K562 (cell line): ENCODE results near the gene RHOC. TPM values are rescaled to one million over a fixed set of nuclear protein-coding genes. Genes with fewer than 3 reads are reported as not detected.
A peak's percentile ranks its signal among the peaks of the same experiment; 100 is the strongest.

Experiments
- BCOR ChIP-seq: fragments of 450-650 bp; IDR thresholded peaks from 2 replicates; pipeline ENCODE4 v1.6.1; 2016
- LARP7 ChIP-seq: fragments of 450-650 bp; IDR thresholded peaks from 2 replicates; pipeline ENCODE4 v1.6.1; 2016
- NCOR1 ChIP-seq: fragments of 450-650 bp; IDR thresholded peaks from 2 replicates; pipeline ENCODE4 v1.6.1; 2016; ENCODE audit warnings: mild to moderate bottlenecking, moderate library complexity
- NR3C1 ChIP-seq: sonication (generic); formaldehyde crosslinking; IDR thresholded peaks from 2 replicates; pipeline ENCODE4 v1.8.1; 2022; ENCODE audit warnings: missing genetic modification reagents
- TCF7L2 ChIP-seq: fragments of 150-350 bp; IDR thresholded peaks from 2 replicates; pipeline ENCODE4 v1.6.1; 2016; ENCODE audit warnings: low read depth, mild to moderate bottlenecking, low read length, moderate library complexity
- TCFL5 ChIP-seq: fragments of 250-450 bp; sonication (Bioruptor Pico); conservative IDR thresholded peaks from 2 replicates; pipeline ENCODE4 v1.6.1; 2021; ENCODE audit warnings: mild to moderate bottlenecking, moderate library complexity, matching md5 sums
- ZNF274 ChIP-seq: IDR thresholded peaks from 2 replicates; pipeline ENCODE4 v1.6.1; 2011; ENCODE audit warnings: low read depth, mild to moderate bottlenecking, low read length, moderate library complexity, borderline replicate concordance
- ZNF3 ChIP-seq: fragments of 250-450 bp; sonication (Bioruptor Pico); IDR thresholded peaks from 2 replicates; pipeline ENCODE4 v1.5.0; 2021; ENCODE audit warnings: mild to moderate bottlenecking, moderate library complexity
- polyA plus RNA-seq, 8 experiments: library from polyadenylated mRNA; depleted of rRNA in 4 of 8; stranded (reverse) in 5 of 8; unstranded in 3 of 8; fragments of >200 nt; fragmentation: Nextera tagmentation in 2 of 8; fragmentation: Illumina TruSeq in 1 of 8; extraction: Ambion mirVana in 2 of 8; extraction: Trizol in 1 of 8; gene quantifications; 2 replicates each; pipeline versions ENCODE4 v1.2.1 to v1.2.3, GENCODE V29; 2011 to 2014; ENCODE audit warnings: inconsistent platforms in 1 of 8, missing spikeins in 1 of 8
- total RNA-seq, 7 experiments: library from RNA; depleted of rRNA in 6 of 7; stranded (reverse); fragments of >200 nt in 6 of 7; fragmentation: Illumina TruSeq in 2 of 7; extraction: Trizol in 2 of 7; gene quantifications; 2 replicates each; pipeline versions ENCODE4 v1.2.1 to v1.2.3, GENCODE V29; 2011 to 2021; ENCODE audit warnings: low replicate concordance in 1 of 7
- TF ChIP-seq, protein P1 (sequence below): fragments of 200-800 bp; sonication (Bioruptor generic); IDR thresholded peaks from 2 replicates; pipeline ENCODE4 v1.6.1; 2016; ENCODE audit warnings: missing genetic modification characterization, missing compliant biosample characterization
- TF ChIP-seq, protein P2 (sequence below), 2 experiments: fragments of 450-650 bp in 1 of 2; IDR thresholded peaks; 2 replicates each; pipeline ENCODE4 v1.6.1; 2011 to 2017; ENCODE audit warnings: low read depth in 2 of 2, antibody characterized with exemption in 1 of 2, borderline replicate concordance in 1 of 2, low read length in 1 of 2, mild to moderate bottlenecking in 1 of 2, mixed read lengths in 1 of 2; ENCODE audit not compliant: control insufficient read depth in 1 of 2
- TF ChIP-seq, protein P3 (sequence below): fragments of 250-450 bp; sonication (Bioruptor Pico); IDR thresholded peaks from 2 replicates; pipeline ENCODE4 v1.8.0; 2022; ENCODE audit warnings: moderate library complexity, mild to moderate bottlenecking, inconsistent platforms
- TF ChIP-seq, protein P4 (sequence below): sonication (generic); formaldehyde crosslinking; IDR thresholded peaks from 2 replicates; pipeline ENCODE4 v1.8.0; 2022; ENCODE audit warnings: mild to moderate bottlenecking, missing genetic modification reagents

Gene RHOC
- total and polyA plus RNA-seq, 9 of the 15 experiments (the other 6 are each of a cell fraction or from before 2014, with no cell fraction given) = 35.2 to 364 (median 204) TPM

DNA sequence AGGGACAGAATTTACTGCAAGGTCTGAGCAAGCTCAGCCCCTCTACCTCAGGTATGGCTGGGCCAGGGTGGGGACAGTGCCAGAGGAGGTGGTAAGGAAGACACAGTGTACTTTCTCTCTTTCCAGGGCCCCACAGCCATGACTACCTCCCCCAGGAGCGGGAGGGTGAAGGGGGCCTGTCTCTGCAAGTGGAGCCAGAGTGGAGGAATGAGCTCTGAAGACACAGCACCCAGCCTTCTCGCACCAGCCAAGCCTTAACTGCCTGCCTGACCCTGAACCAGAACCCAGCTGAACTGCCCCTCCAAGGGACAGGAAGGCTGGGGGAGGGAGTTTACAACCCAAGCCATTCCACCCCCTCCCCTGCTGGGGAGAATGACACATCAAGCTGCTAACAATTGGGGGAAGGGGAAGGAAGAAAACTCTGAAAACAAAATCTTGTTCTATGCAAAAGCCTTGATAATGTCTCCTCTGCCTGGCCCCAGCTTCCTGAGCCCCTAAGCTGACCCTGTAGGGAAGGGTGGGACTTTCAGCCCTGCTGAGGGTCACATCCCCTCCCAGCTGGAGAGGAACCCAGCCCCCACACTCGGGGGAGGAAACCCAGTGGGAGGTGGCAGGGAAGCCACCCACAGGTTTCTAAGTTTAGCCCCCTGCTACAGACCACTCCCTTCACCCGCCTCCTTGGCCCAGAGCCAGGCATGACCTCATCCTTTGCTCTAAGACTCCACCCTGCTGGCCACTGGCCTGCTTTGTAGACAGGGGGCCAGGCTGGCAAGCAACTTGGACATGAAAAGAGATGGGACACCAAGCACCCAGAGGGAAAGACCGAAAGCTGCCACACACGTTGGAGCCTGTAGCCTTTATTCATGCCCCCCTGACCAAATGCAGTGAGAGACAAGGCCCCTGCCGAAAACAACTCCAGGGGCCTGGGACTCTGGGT lies 6.4 kb downstream of the RHOC start (continued):
- TF ChIP-seq ZNF3 (CRISPR knock-in tag) (no peak), BCOR (peak; percentile 47; the same call in 1 of the 2 replicates), NR3C1 (no peak), NCOR1 (peak; percentile 95), TCFL5 (no peak), ZNF274 (no peak), TCF7L2 (no peak), LARP7 (0 out of 2 replicates have a peak, but pooled peaks have one; percentile 14)
- TF ChIP-seq, protein P1, sequence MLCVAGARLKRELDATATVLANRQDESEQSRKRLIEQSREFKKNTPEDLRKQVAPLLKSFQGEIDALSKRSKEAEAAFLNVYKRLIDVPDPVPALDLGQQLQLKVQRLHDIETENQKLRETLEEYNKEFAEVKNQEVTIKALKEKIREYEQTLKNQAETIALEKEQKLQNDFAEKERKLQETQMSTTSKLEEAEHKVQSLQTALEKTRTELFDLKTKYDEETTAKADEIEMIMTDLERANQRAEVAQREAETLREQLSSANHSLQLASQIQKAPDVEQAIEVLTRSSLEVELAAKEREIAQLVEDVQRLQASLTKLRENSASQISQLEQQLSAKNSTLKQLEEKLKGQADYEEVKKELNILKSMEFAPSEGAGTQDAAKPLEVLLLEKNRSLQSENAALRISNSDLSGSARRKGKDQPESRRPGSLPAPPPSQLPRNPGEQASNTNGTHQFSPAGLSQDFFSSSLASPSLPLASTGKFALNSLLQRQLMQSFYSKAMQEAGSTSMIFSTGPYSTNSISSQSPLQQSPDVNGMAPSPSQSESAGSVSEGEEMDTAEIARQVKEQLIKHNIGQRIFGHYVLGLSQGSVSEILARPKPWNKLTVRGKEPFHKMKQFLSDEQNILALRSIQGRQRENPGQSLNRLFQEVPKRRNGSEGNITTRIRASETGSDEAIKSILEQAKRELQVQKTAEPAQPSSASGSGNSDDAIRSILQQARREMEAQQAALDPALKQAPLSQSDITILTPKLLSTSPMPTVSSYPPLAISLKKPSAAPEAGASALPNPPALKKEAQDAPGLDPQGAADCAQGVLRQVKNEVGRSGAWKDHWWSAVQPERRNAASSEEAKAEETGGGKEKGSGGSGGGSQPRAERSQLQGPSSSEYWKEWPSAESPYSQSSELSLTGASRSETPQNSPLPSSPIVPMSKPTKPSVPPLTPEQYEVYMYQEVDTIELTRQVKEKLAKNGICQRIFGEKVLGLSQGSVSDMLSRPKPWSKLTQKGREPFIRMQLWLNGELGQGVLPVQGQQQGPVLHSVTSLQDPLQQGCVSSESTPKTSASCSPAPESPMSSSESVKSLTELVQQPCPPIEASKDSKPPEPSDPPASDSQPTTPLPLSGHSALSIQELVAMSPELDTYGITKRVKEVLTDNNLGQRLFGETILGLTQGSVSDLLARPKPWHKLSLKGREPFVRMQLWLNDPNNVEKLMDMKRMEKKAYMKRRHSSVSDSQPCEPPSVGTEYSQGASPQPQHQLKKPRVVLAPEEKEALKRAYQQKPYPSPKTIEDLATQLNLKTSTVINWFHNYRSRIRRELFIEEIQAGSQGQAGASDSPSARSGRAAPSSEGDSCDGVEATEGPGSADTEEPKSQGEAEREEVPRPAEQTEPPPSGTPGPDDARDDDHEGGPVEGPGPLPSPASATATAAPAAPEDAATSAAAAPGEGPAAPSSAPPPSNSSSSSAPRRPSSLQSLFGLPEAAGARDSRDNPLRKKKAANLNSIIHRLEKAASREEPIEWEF (CRISPR knock-in tag) = peak; percentile 63; the same call in 1 of the 2 replicates
- TF ChIP-seq, protein P2, sequence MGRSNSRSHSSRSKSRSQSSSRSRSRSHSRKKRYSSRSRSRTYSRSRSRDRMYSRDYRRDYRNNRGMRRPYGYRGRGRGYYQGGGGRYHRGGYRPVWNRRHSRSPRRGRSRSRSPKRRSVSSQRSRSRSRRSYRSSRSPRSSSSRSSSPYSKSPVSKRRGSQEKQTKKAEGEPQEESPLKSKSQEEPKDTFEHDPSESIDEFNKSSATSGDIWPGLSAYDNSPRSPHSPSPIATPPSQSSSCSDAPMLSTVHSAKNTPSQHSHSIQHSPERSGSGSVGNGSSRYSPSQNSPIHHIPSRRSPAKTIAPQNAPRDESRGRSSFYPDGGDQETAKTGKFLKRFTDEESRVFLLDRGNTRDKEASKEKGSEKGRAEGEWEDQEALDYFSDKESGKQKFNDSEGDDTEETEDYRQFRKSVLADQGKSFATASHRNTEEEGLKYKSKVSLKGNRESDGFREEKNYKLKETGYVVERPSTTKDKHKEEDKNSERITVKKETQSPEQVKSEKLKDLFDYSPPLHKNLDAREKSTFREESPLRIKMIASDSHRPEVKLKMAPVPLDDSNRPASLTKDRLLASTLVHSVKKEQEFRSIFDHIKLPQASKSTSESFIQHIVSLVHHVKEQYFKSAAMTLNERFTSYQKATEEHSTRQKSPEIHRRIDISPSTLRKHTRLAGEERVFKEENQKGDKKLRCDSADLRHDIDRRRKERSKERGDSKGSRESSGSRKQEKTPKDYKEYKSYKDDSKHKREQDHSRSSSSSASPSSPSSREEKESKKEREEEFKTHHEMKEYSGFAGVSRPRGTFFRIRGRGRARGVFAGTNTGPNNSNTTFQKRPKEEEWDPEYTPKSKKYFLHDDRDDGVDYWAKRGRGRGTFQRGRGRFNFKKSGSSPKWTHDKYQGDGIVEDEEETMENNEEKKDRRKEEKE (IDR thresholded peaks at IDR 0.05; ENCODE audit: borderline replicate concordance in 1 of 2, control insufficient read depth in 1 of 2, low read depth in 2 of 2, low read length in 1 of 2) = peak in 1 of 2 experiments; percentile 82; a peak in 1 of 4 replicates
- TF ChIP-seq, protein P3, sequence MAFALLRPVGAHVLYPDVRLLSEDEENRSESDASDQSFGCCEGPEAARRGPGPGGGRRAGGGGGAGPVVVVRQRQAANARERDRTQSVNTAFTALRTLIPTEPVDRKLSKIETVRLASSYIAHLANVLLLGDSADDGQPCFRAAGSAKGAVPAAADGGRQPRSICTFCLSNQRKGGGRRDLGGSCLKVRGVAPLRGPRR (CRISPR knock-in tag) = peak; percentile 83; the same call in 1 of the 2 replicates
- TF ChIP-seq, protein P4, sequence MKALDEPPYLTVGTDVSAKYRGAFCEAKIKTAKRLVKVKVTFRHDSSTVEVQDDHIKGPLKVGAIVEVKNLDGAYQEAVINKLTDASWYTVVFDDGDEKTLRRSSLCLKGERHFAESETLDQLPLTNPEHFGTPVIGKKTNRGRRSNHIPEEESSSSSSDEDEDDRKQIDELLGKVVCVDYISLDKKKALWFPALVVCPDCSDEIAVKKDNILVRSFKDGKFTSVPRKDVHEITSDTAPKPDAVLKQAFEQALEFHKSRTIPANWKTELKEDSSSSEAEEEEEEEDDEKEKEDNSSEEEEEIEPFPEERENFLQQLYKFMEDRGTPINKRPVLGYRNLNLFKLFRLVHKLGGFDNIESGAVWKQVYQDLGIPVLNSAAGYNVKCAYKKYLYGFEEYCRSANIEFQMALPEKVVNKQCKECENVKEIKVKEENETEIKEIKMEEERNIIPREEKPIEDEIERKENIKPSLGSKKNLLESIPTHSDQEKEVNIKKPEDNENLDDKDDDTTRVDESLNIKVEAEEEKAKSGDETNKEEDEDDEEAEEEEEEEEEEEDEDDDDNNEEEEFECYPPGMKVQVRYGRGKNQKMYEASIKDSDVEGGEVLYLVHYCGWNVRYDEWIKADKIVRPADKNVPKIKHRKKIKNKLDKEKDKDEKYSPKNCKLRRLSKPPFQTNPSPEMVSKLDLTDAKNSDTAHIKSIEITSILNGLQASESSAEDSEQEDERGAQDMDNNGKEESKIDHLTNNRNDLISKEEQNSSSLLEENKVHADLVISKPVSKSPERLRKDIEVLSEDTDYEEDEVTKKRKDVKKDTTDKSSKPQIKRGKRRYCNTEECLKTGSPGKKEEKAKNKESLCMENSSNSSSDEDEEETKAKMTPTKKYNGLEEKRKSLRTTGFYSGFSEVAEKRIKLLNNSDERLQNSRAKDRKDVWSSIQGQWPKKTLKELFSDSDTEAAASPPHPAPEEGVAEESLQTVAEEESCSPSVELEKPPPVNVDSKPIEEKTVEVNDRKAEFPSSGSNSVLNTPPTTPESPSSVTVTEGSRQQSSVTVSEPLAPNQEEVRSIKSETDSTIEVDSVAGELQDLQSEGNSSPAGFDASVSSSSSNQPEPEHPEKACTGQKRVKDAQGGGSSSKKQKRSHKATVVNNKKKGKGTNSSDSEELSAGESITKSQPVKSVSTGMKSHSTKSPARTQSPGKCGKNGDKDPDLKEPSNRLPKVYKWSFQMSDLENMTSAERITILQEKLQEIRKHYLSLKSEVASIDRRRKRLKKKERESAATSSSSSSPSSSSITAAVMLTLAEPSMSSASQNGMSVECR (CRISPR knock-in tag) = peak; percentile 94
